ENCODE measurements around the gene KIAA1671.

The KIAA1671 gene

GRCh38 chr22:25165785-25166184, 213.3 kb downstream of the KIAA1671 start:
- no peak for DNase-seq (ENCODE audit: extremely low read depth, low read depth)
- TF ChIP-seq, protein P1, sequence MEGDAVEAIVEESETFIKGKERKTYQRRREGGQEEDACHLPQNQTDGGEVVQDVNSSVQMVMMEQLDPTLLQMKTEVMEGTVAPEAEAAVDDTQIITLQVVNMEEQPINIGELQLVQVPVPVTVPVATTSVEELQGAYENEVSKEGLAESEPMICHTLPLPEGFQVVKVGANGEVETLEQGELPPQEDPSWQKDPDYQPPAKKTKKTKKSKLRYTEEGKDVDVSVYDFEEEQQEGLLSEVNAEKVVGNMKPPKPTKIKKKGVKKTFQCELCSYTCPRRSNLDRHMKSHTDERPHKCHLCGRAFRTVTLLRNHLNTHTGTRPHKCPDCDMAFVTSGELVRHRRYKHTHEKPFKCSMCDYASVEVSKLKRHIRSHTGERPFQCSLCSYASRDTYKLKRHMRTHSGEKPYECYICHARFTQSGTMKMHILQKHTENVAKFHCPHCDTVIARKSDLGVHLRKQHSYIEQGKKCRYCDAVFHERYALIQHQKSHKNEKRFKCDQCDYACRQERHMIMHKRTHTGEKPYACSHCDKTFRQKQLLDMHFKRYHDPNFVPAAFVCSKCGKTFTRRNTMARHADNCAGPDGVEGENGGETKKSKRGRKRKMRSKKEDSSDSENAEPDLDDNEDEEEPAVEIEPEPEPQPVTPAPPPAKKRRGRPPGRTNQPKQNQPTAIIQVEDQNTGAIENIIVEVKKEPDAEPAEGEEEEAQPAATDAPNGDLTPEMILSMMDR (IDR thresholded peaks at IDR 0.05; ENCODE audit: low read depth, low read length) = no peak

GRCh38 chr22:25166266-25167040, 213.9 kb downstream of the KIAA1671 start:
- TF ChIP-seq, protein P1 (IDR thresholded peaks at IDR 0.05; ENCODE audit: low read depth, low read length) = no peak
- no peak for DNase-seq (ENCODE audit: extremely low read depth, low read depth)

DNA sequence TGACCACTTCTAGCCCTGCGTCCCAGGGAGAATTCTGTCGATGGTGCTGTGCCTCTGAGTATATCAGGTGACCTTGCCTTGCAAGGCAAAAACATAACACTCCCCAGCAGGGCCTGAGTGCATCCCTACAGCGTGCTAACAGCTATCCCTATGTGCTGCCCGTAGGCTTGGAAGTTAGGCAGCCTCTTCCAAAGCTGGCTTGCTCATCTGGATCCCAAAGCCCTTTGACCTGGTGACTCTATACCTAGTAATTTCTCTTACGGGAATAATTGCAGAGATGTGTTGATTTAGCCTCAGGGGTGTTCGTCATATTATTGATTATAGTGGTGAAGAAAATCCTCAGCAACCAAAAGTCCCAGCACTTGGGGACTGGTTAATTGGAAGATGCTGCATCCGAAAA, 214.6 kb downstream of the KIAA1671 start:
- DNase-seq (ENCODE audit: extremely low read depth, low read depth) = no peak
- TF ChIP-seq, protein P1 (IDR thresholded peaks at IDR 0.05; ENCODE audit: low read depth, low read length) = no peak

DNA sequence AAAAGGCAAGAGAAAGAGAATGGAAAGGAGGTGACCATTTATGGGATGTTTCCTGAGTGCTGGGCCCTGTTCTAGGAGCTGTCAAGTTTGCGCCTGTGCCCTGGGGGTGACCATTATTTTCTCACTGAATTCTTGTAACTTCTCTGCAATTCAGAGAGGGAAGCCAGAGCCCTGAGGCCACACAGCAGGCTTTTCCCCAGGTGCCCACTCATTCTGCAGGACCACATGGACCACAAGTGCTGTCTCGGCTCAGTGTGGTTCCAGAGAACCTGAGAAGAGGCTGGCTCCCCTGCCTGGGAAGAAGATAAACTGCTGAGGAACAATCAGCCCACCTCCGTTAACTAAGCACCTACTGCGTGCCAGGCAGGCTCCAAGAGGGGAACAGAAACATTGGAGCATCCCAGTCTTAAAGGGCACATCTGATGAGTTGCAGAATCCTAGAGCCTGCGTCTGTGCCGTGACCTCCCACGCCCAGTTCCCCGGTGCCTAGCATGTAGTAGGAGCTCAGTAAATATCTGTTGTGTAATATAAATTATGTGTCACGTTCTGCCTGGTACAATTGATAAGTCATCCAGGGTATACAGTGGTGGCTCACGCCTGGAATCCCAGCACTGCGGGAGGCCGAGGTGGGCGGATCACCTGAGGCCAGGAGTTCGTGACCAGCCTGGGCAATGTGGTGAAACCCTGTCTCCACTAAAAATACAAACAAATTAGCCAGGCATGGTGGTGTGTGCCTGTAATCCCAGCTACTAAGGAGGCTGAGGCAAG, 215.5 kb downstream of the KIAA1671 start:
- DNase-seq (ENCODE audit: extremely low read depth, low read depth) = no peak
- TF ChIP-seq, protein P1 (IDR thresholded peaks at IDR 0.05; ENCODE audit: low read depth, low read length) = no peak

- DNase-seq (ENCODE audit: extremely low read depth, low read depth) = no peak
These were observed 216.9 kb downstream of the KIAA1671 start for GRCh38 chr22:25169278-25170031.

GRCh38 chr22:25170426-25170980, 218.0 kb downstream of the KIAA1671 start:
- no peak for DNase-seq (ENCODE audit: extremely low read depth, low read depth)
- TF ChIP-seq, protein P1 (IDR thresholded peaks at IDR 0.05; ENCODE audit: low read depth, low read length) = no peak

More at GRCh38 chr22:25169278-25170031, 216.9 kb downstream of the KIAA1671 start:
- TF ChIP-seq, protein P1 (IDR thresholded peaks at IDR 0.05; ENCODE audit: low read depth, low read length) = no peak

Measured in AG09319 (cell line).